ENCODE data around the gene CLBA1.
A peak's percentile ranks its signal among the peaks of the same experiment; 100 is the strongest.
"Not testable (repeated sequence)": the region's sequence is repeated elsewhere in the genome, so short reads cannot be mapped to it uniquely, and the experiment has no call there.

Gene CLBA1

DNA sequence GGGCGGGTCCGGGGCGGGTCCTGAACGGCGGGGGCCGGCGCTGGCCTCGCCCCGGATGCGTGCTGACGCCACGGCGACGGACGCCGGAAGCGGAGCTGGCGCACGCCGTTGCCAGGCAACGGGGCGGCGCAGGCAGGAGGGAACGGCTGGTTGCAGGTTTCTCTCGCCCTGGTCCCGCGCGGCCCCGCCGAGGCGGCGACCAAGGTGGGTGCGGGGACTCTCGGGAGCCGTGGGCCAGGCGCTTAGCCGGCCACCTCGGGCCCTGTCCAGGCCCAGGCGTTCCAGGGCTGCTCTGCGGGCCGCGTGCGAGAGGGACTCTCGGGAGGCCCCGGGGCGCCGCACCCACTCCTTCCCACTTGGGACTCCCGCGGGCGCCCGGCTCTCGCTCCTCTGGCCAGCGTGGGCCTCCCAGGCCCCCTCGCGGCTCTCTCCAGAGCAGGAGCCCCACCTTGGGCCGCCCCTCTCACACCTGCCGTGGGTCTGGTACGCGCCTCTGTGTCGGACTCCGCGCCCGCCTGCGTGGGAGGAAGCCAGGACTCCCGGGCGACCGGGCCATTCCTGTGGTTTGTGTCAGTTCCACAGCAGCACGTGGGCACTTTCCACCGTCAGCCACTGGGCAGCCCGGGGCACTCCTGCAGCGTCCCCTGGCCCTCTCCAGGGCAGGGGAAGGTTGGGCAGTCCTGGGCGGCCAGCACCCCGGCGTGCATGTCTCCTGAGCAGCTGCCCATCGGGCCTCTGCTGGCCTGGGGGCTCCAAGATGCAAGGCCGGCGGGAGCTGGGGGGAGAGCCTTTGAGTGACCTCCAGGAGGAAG lies at the start of gene CLBA1:
Gene CLBA1, plus strand, starts transcription at position 114 of the 812 bp plus-strand sequence. Its CDS starts 644 bp downstream, at position 758.
- DNase-seq = peak; percentile 84

- DNase-seq = no peak
Measured at GRCh38 chr14:104935955-104936354, 49.6 kb upstream of the CLBA1 start.

DNA sequence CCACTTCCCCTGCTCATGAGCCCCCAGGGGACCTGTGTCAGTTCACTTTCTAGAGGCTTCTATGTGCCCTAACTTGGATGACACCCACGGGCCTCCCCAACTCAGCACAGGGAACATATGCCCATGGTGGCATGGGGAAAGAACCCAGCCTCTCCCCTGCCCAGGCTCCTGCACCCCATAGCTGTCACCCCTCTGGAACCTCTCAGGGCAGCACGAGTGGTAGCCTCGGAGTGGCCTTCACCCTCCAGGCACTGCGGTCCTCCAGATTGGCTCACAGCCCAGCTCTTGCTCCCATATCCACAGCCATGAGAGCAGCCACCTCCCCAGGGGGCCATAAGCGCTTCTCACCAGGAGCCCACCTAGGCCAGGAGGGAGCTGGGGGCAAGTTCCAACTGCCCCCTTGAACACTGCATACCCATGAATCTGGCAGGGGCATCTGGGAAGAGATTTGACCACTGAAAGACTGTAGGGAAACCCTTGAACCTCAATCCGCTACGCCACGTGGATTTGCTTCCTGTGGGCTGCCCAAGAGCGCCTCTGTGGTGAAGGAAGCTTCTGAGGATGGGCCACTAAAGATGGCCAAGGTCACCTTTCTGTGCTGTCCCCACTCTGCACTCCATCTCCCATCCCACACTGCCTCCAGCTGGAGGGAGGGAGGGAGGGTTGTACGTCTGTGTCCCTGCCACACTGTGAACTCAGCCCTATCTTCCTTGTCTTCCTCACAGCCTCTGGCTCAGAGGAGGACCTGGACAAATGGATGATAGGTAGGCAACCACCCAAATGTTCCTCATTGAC lies 49.0 kb upstream of the CLBA1 start:
- DNase-seq = no peak

- DNase-seq = no peak
Measured at GRCh38 chr14:104937161-104937560, 48.4 kb upstream of the CLBA1 start.

DNA sequence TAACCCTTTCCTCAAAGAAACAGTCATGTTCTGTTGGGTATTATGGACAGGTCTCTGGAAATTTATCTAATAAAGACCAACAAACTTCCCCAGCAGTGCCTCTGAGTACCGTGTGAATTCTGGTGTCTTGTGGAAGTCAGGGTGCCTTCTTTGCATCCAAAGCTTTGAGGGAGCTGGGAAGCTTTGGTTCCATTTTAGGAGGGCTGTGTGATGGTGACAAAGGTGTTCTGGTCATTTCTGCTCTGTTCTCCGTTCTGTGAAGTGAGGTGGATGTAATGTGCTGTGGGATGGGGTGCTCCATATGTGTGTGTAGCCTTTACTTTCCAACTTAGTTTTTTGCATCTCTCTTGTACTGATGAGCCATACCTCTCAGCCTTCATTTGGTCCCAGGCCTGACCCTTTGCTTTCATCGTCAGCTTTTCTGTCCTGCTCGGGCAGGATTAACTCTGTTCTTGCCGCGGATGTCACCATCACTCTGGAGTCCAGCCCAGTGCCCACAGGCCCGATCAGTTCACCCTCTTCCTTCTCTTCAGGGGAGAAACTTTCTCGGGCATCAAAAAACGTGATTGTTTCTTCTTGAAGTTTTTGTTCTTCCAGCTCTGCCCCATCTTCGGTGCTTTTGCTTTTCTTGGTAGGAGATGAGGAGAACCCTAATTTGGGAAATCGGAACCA lies 47.8 kb upstream of the CLBA1 start:
- no peak for DNase-seq

DNA sequence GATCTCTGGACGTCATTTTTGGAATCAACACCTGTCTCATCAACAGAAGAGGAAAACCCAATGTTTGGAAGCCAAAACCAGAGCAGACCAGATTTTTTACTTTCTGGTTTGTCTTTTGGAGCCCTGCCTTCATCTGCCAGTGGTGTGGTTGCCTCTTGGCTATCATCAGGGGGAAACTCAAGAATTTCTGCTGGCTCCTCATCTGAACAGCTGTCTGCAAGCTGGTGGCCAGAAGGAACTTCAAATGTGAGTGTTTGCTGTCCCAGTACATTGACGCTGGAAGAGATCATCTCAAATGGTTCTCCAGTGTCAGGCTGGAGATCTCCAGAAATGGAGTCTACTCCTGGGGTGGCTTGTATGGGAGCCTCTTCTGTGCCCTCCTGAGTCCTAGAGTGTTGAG lies 47.2 kb upstream of the CLBA1 start:
- no peak for DNase-seq

DNA sequence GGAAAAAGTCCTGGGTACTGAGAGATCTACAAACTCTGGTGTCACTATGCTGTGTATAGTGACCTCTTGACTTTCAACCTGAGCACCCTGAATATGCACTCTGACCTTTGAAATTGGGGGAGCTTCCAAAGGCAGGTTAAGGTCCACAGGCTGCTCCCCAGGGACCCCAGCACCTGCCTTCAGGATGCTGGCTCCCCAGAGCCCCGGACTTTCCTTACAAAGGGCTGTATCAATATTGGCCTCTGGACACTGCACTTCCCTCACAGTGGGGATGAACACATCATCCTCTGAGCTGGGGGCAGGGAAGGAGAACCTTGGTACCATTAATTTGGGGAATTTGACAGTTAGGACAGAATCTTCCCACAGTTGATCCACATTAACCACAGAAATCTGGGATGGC lies 46.6 kb upstream of the CLBA1 start:
- no peak for DNase-seq

GRCh38 chr14:104939666-104940410 lies 45.8 kb upstream of the CLBA1 start:
- no peak for DNase-seq

DNA sequence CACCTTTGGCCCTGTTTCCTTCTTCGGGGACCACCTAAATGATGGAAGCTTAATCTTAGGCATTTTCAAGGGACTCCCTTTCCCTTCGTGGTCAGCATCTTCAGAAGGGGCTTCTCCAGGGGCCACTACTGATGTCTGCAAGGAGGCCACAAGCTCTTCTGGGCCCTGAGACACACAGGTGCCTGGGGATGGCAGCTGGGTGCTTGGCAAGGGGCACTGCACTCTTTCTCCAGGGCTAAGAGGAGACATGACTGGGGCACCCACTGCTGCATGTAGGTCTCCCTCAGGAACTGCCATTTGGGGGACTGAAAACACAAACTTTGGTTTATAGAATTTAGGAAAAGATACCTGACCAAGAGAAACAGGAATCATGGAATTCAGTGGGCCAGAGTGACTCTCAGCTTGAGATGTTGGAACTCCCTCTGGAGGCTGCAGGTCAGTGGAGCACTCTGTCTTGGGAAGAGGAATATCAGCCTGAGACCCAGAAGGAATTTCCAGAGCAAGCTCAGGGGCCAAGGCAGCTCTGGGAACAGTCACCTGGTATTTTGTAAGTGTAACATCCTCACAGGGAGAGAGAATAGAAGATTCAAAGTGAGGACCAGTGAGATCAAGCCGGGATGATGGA lies 45.0 kb upstream of the CLBA1 start:
- DNase-seq = no peak

GRCh38 chr14:104941508-104942365 lies 43.9 kb upstream of the CLBA1 start:
- no peak for DNase-seq

DNA sequence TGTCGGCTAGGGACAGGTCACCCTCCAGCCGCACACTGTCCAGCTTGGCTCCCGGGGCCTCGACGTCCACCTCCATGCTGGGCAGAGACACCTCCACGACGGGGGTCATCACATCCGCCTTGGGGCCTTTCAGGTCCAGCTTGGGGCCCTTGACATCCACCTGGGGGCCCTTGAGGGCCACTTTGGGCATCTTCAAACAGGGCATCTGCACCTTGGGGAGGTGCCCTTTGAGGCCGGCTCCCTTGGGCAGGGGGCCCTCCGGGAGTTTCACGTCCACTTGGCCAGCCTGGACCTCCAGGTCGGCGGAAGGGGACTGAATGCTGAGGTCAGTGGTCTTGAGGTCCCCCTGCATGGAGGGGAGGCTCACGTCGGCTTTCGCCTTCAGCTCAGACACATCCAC lies 43.0 kb upstream of the CLBA1 start:
- DNase-seq = no peak

DNA sequence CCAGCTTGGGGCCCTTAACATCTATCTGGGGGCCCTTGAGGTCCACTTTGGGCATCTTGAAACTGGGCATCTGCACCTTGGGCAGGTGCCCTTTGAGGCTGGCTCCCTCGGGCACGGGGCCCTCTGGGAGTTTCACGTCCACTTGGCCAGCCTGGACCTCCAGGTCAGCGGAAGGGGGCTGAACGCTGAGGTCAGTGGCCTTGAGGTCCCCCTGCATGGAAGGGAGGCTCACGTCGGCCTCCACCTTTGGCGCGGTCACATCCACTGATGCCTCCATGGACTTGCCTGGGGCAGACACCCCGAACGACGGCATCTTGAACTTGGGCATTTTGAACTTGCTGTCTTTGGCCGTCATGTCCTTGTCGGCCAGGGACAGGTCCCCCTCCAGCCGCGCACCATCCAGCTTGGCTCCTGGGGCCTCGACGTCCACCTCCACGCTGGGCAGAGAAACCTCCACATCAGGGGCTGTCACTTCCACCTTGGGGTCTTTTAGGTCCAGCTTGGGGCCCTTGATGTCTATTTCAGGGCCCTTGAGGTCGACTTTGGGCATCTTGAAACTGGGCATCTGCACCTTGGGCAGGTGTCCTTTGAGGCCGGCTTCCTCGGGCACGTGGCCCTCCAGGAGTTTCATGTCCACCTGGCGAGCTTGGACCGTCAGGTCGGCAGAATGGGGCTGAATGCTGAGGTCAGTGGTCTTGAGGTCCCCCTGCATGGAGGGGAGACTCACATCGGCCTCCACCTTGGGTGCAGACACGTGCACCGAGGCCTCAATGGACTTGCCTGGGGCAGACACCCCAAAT lies 42.2 kb upstream of the CLBA1 start:
- not testable (repeated sequence) for DNase-seq

GRCh38 chr14:104944016-104944308 lies 41.6 kb upstream of the CLBA1 start:
- not testable (repeated sequence) for DNase-seq

GRCh38 chr14:104944436-104945205 lies 41.0 kb upstream of the CLBA1 start:
- DNase-seq = not testable (repeated sequence)

DNA sequence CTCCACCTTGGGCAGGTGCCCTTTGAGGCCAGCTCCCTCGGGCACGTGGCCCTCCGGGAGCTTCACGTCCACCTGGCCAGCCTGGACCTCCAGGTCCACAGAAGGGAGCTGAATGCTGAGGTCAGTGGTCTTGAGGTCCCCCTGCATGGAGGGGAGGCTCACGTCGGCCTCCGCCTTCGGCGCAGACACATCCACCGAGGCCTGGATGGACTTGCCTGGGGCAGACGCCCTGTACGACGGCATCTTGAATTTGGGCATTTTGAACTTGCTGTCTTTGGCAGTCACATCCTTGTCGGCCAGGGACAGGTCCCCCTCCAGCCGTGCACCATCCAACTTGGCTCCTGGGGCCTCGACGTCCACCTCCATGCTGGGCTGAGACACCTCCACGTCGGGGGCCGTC lies 40.3 kb upstream of the CLBA1 start:
- DNase-seq = not testable (repeated sequence)

- DNase-seq = not testable (repeated sequence)
Measured at GRCh38 chr14:104945986-104946965, 39.3 kb upstream of the CLBA1 start.

- not testable (repeated sequence) for DNase-seq
Measured at GRCh38 chr14:104947201-104947600, 38.4 kb upstream of the CLBA1 start.
